Measurements from ENCODE around the gene DDAH1.

DDAH1 gene

DNA sequence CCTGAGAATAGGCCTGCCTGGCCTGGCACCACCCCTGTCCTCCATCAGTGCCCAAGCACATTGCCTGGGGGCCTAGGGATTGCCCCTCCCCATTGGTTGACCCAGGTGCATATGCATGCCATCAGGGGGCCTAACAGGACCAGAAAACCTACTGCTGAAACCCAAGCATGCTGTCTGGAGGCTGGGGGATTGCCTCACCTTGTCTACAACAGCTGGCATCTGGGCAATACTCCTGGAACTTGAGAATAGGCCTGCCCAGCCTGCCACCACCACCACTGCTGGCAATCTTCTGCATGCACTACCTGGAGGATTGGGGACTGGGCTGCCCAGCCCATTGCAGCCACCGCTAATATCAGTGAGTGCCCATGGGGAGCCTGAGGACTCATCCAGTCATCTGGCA lies 132.4 kb downstream of the DDAH1 start:
- Mint-ChIP-seq H3K9me3 (peaks cover 17% of the 10 kb centered on the region), H3K4me1 (ENCODE audit: low read depth) (peaks cover 21% of the 10 kb centered on the region), H3K36me3 (ENCODE audit: low read depth) (peaks cover 6% of the 10 kb centered on the region), H3K4me3 (no peak overlapping the region), H3K27ac (no peak overlapping the region), H3K27me3 (peaks cover 19% of the 10 kb centered on the region)

DNA sequence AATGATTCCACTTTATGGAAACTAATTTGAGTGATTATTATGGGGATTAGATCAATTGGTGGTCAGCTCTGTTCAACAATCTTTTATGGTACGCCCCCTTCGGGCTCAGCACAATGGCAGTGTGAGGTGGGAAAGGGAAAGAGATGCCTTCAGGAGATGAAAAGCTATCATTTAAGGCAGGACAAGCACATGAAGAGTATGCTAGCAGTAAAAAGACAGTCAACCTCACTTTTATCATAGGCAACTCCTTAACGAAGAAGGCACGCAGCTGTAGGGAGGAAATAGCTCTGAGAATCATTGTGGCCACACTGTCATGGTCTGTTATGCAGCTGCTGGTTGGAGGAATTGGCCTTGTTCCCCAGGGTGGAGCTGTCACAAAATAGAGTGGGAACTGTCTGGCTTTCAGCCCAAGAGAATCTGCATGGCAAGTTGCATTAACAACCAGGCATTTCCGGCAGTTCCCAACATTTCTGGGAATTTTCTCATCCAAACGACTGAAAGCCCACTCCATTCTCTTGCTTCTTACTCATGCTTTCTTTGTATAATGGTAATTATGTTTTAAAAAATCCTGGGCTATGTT lies 134.2 kb downstream of the DDAH1 start:
- Mint-ChIP-seq H3K27me3 (peaks cover 26% of the 10 kb centered on the region), H3K36me3 (ENCODE audit: low read depth) (peaks cover 6% of the 10 kb centered on the region), H3K4me3 (no peak overlapping the region), H3K4me1 (ENCODE audit: low read depth) (peaks cover 21% of the 10 kb centered on the region), H3K27ac (no peak overlapping the region), H3K9me3 (peaks cover 17% of the 10 kb centered on the region)

DNA sequence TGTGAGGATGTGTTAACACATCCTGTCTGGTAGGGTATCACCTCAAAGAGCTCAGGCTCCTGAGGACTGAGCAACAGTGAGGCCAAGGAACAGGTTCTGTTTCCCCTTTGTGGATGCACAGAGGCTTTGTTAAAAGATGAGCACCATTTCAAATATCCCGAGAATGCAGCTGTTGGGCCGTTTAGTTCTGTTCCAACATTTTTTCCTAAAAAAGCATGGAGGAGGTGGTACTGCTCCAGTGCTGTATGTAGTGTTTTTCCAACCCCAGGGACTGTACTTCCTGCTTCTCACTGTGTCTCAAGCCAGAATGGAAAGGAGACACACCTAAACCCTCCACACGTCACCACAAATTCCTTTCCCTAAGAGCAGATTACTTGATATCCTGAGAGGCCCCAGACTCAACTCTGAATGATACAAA lies 134.7 kb downstream of the DDAH1 start:
- Mint-ChIP-seq H3K27ac (no peak overlapping the region), H3K4me1 (ENCODE audit: low read depth) (peaks cover 19% of the 10 kb centered on the region), H3K27me3 (peaks cover 31% of the 10 kb centered on the region), H3K4me3 (no peak overlapping the region), H3K9me3 (peaks cover 17% of the 10 kb centered on the region), H3K36me3 (ENCODE audit: low read depth) (peaks cover 6% of the 10 kb centered on the region)

DNA sequence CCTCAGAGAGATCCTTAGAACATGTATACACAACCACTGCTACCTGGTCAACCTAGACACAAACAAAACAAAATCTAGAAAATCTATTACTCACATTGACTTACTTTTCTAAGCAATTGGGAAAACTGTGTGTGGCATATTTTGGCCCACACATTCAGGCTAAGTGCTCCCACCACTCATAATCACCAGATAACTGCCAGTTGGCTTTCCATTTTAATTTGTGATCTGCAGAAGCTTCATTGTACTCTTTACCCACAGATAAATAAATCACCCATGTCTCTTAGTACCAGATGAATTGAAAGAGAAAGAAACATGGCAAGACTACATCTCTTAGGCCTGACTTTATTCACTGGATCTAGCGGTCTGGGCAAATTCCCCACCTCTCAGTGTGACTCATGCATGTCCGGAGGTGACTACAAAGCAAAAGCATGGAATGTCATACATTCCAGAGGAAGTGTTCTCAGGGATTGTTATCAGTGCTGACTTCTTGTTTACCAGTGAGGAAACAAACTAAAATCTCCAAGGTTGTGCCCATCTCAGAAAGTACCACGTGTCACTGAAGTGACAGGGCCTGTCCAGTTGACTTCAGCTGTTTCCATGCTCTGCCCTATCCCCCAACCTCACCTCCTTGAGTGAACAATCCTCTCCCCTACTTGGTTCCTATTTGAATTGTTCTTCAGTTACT lies 136.1 kb downstream of the DDAH1 start:
- H3K4me1 Mint-ChIP-seq (ENCODE audit: low read depth): peaks cover 6% of the 10 kb centered on the region
- peaks cover 13% of the 10 kb centered on the region for H3K9me3 Mint-ChIP-seq
- no peak overlapping the region for H3K4me3 Mint-ChIP-seq
- no peak overlapping the region for H3K27ac Mint-ChIP-seq
- H3K27me3 Mint-ChIP-seq: peaks cover 38% of the 10 kb centered on the region
- peaks cover 1% of the 10 kb centered on the region for H3K36me3 Mint-ChIP-seq (ENCODE audit: low read depth)

DNA sequence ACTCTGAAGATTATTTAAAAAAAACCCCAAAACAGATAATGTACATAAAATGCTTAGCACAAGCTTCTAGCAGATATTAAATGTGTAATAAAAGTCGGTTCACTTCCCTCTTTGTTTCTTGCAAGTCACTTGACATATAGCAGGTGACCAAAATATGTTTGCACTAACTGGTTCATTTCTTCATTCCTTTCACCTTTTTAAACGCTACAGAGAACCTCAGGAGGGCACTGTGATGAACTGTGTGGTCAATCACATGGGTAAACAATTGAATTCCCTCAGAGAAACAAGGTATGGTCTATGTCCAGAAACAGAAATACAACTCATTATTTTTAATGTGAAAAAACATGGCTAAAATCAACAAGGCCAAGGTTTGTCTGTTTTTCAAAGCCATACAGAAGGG lies 137.2 kb downstream of the DDAH1 start:
- H3K36me3 Mint-ChIP-seq (ENCODE audit: low read depth): no peaks in the 10 kb centered on the region
- H3K4me3 Mint-ChIP-seq: no peak overlapping the region
- no peak overlapping the region for H3K27ac Mint-ChIP-seq
- H3K4me1 Mint-ChIP-seq (ENCODE audit: low read depth): peaks cover 6% of the 10 kb centered on the region
- peaks cover 3% of the 10 kb centered on the region for H3K9me3 Mint-ChIP-seq
- peaks cover 44% of the 10 kb centered on the region for H3K27me3 Mint-ChIP-seq

DNA sequence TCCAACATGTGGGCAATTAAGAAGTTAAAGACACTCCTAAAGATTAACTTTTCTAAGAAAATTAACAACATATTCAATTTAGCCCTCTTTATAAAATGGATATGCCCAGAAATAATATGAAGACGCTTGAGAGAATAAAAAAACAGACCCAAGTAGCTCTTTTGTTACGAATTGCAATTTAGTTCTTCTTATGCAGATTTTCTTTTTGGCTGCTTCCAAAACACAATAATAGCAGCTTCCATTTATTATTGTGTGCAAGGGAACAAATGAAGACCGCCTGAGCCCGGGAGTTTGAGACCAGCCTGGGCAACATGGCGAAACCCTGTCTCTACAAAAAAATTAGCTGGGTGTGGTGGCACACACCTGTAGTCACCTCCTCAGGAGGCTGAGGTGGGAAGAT lies 138.1 kb downstream of the DDAH1 start:
- H3K27me3 Mint-ChIP-seq: peaks cover 47% of the 10 kb centered on the region
- peaks cover 3% of the 10 kb centered on the region for H3K9me3 Mint-ChIP-seq
- no peak overlapping the region for H3K27ac Mint-ChIP-seq
- peaks cover 6% of the 10 kb centered on the region for H3K4me1 Mint-ChIP-seq (ENCODE audit: low read depth)
- no peak overlapping the region for H3K4me3 Mint-ChIP-seq
- no peaks in the 10 kb centered on the region for H3K36me3 Mint-ChIP-seq (ENCODE audit: low read depth)

DNA sequence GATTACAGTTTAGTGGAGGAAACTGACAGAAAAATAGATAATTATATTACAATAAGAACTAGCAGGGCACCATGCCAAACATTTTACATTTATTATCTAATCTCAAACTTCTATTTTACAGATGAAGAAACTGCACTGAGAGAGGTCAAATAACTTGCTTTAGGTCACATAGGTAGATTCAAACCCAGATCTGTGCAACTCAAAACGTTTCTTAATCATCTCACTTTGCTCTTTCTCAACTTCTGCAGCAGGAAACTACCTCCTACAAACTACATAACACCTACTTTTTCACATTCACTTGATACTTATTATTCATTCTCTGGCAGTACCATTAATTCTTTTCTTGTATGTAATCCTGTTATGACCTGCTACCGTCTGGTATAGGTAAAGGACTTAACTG lies 138.6 kb downstream of the DDAH1 start:
- Mint-ChIP-seq H3K27ac (no peak overlapping the region), H3K36me3 (ENCODE audit: low read depth) (no peaks in the 10 kb centered on the region), H3K27me3 (peaks cover 47% of the 10 kb centered on the region), H3K4me3 (no peak overlapping the region), H3K4me1 (ENCODE audit: low read depth) (peaks cover 6% of the 10 kb centered on the region), H3K9me3 (no peaks in the 10 kb centered on the region)

DNA sequence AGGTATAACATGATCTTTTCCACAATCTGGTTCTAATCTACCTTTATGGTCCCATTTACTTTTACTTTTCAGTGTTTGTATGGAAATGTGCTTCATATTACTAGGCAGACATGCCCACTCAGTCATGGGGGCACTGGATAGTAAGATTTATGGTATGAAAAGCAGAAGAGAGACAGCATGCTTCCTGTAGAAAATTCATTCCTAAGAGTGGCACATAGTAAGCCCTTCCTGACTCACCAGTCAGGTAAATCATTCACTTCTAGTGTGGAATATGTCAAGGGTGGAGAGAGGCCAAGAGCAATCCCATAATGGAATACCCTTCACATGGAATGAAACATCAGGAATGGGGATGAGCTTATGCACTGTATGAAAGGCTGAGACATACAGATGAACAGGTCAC lies 139.0 kb downstream of the DDAH1 start:
- no peak overlapping the region for H3K4me3 Mint-ChIP-seq
- H3K27me3 Mint-ChIP-seq: peaks cover 48% of the 10 kb centered on the region
- peaks cover 8% of the 10 kb centered on the region for H3K4me1 Mint-ChIP-seq (ENCODE audit: low read depth)
- H3K36me3 Mint-ChIP-seq (ENCODE audit: low read depth): no peaks in the 10 kb centered on the region
- H3K27ac Mint-ChIP-seq: no peak overlapping the region
- H3K9me3 Mint-ChIP-seq: no peaks in the 10 kb centered on the region

DNA sequence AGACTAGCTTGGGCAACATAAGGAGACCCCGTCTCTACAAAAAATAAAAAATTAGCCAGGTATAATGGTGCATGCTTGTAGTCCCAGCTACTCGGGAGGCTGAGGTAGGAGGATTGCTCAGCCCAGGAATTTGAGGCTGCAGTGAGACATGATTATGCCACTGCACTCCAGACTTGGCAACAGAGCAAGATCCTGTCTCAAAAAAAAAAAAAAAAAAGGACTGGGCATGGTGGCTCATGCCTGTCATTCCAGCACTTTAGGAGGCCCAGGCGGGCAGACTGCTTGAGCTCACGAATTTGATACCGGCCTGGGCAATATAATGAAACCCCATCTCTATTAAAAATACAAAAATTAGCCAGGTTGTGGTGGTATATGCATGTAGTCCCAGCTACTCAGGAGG lies 141.2 kb downstream of the DDAH1 start:
- Mint-ChIP-seq H3K4me1 (ENCODE audit: low read depth) (peaks cover 11% of the 10 kb centered on the region), H3K9me3 (no peaks in the 10 kb centered on the region), H3K27me3 (peaks cover 54% of the 10 kb centered on the region), H3K4me3 (no peak overlapping the region), H3K36me3 (ENCODE audit: low read depth) (no peaks in the 10 kb centered on the region), H3K27ac (no peak overlapping the region)

DNA sequence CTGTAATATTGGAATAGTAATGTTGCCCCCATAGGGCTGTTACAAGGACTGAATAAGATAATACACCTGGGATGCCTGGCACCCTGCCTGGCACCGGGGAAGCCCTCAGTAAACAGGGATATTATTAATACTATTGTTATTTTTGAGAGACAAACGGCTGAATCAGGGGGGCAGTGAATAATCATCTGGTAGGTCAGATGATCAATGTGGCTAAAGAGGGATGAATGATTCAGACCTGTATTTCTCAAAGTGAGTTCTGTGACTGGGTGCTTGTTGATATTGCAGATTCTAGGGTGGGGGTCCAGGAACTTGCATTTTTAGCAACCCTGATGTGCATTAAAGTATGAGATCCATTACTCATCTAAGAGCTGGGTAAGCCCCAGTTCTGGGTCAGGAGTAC lies 142.3 kb downstream of the DDAH1 start:
- Mint-ChIP-seq H3K4me1 (ENCODE audit: low read depth) (peaks cover 11% of the 10 kb centered on the region), H3K27ac (no peak overlapping the region), H3K27me3 (peaks cover 62% of the 10 kb centered on the region), H3K9me3 (no peaks in the 10 kb centered on the region), H3K36me3 (ENCODE audit: low read depth) (no peaks in the 10 kb centered on the region), H3K4me3 (no peak overlapping the region)

DNA sequence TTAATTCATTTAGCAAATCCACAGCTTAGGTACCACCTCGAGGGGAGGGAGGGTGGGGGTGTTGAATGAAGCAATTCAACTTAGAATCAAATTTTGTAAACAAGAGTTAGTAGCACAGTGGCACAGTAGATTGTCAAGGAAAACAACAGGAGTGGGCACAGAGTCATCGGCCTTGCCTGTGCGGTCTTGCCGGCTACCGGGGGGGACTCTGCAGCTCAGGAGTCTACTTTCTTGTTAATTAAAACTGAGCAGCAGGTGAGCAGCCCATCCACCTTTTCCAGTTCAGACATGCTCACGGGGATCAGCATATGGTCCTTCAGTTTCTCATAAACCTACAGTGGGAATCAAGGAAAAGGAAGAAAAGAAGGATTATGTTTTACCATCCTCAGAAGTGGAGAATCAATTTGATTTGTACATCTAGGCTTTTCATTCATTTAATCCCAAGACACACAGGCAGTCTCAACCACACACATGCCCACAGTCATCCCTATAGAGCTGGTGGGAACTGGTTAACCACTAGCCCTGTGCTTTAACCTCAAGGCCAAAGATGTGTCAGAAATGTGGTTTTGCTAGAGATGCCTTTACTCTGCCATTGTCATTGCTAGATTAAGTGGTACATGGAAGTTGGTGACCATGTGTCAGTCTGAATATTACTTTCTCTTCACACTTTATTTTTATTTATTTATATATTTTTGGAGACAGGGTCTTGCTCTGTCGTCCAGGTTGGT lies 143.6 kb downstream of the DDAH1 start:
- H3K27ac Mint-ChIP-seq: peak overlapping the region; percentile 56
- H3K4me1 Mint-ChIP-seq (ENCODE audit: low read depth): peaks cover 11% of the 10 kb centered on the region
- no peak overlapping the region for H3K4me3 Mint-ChIP-seq
- no peaks in the 10 kb centered on the region for H3K36me3 Mint-ChIP-seq (ENCODE audit: low read depth)
- no peaks in the 10 kb centered on the region for H3K9me3 Mint-ChIP-seq
- H3K27me3 Mint-ChIP-seq: peaks cover 68% of the 10 kb centered on the region

DNA sequence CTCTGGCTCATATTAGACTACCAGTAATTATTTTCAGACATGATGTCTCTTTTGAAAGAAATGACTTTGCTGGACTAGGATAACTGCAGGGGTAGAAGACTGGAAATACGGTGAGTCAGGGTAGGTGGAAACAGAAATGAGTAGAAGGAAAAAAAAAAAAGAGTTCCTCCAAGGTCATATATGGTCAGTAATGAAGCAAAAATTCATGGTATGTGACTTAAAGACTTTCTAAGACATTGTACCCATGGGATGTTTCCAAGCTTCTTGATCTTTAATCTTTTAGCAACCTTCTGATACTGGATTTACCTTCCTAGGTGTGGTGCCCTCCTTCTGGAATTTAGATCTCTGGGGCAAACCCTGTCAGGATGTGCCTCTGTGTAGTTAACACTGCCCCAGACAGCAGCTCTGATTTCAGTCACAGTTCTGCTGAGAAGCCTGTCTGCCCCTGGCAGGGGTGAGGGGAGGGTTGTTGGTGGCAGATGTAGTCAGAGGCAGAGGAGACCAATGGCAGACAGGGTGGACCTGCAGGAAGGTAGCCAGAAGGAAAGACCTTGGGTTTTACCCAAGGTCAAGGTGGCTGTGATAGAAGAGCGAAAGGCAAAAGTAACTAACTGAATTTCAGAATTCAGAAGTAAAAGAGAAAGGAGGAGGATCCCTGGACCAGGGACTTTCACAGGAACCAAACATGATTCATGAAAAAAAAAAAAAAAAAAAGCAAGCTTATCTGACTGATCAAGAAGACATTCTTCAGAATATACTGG lies 144.4 kb downstream of the DDAH1 start:
- no peaks in the 10 kb centered on the region for H3K36me3 Mint-ChIP-seq (ENCODE audit: low read depth)
- no peak overlapping the region for H3K4me3 Mint-ChIP-seq
- peaks cover 71% of the 10 kb centered on the region for H3K27me3 Mint-ChIP-seq
- H3K4me1 Mint-ChIP-seq (ENCODE audit: low read depth): peaks cover 11% of the 10 kb centered on the region
- H3K27ac Mint-ChIP-seq: peak overlapping the region; percentile 23
- no peaks in the 10 kb centered on the region for H3K9me3 Mint-ChIP-seq

DNA sequence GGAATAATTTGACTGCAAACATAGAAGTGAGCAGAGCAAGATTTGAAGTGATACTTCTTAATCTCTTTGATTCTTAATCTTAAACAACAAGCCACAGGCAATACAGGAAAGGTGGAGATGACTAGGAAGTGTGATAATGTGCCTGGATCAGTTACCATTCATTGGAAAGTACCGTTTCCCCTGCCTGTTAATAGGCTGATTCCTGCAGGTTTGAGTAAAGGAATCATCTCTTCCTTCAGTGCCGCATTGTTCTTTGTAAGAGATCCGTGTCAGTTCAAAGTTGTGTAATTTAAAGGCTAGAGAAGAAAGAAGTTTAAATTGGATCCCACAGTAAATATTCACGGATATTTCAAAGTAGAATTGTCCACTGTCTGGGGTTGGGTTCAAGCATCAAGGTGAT lies 145.0 kb downstream of the DDAH1 start:
- H3K27me3 Mint-ChIP-seq: peaks cover 69% of the 10 kb centered on the region
- no peak overlapping the region for H3K4me3 Mint-ChIP-seq
- H3K9me3 Mint-ChIP-seq: no peaks in the 10 kb centered on the region

DNA sequence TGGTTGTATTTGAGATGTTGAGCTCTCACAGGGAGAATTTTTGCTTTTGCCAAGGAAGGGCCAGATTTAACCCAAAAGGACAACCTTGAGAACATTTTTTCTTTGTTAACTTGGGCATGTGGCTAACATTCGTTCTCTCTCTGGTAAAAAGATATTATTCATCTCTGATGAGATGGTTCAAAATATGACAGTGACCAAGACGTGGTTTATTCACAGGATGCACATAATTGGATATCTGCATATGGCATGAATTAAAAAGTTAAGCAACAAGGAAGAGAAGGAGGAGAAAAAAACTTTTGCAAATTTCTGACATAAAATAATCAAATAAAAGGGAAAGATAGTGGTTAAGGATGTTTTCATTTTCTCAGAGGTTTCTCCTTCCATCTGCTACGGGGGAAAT lies 145.5 kb downstream of the DDAH1 start:
- peaks cover 11% of the 10 kb centered on the region for H3K4me1 Mint-ChIP-seq (ENCODE audit: low read depth)
- H3K4me3 Mint-ChIP-seq: no peak overlapping the region
- no peaks in the 10 kb centered on the region for H3K9me3 Mint-ChIP-seq
- no peaks in the 10 kb centered on the region for H3K36me3 Mint-ChIP-seq (ENCODE audit: low read depth)
- H3K27me3 Mint-ChIP-seq: peaks cover 71% of the 10 kb centered on the region
- no peak overlapping the region for H3K27ac Mint-ChIP-seq

More for the DNA sequence above, 145.0 kb downstream of the DDAH1 start:
- Mint-ChIP-seq H3K36me3 (ENCODE audit: low read depth) (no peaks in the 10 kb centered on the region), H3K27ac (no peak overlapping the region), H3K4me1 (ENCODE audit: low read depth) (peaks cover 11% of the 10 kb centered on the region)

DNA sequence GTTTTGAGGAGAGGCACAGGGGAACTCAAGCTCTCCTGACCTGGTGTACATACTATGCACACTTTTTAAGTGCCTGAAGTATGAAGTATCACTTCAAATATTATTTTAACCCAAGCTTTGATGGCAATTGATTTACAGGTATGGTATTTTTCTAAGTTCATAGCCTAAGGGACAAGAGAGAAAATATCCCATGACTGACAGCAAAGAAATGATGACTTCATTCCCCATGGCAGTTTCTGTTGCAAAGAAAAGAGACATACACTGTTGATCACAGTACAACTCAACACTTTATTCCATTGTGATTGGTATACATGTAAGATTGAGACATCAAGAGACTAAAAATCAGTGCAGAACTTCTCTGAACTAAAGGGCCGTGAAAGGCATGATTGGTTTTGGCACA lies 146.7 kb downstream of the DDAH1 start:
- H3K27me3 Mint-ChIP-seq: peaks cover 74% of the 10 kb centered on the region
- H3K4me1 Mint-ChIP-seq (ENCODE audit: low read depth): peaks cover 11% of the 10 kb centered on the region
- H3K4me3 Mint-ChIP-seq: no peak overlapping the region
- H3K36me3 Mint-ChIP-seq (ENCODE audit: low read depth): no peaks in the 10 kb centered on the region
- no peak overlapping the region for H3K27ac Mint-ChIP-seq
- no peaks in the 10 kb centered on the region for H3K9me3 Mint-ChIP-seq
